GM19397 (cell line): ENCODE data around the gene PDK4.

Source experiments
- ATAC-seq: cut with Tn5 transposase; IDR thresholded peaks from one replicate; pipeline ENCODE4 v1.9.1; 2021; ENCODE audit warnings: mild to moderate bottlenecking, moderate library complexity; ENCODE audit not compliant: unreplicated experiment

The PDK4 gene

DNA sequence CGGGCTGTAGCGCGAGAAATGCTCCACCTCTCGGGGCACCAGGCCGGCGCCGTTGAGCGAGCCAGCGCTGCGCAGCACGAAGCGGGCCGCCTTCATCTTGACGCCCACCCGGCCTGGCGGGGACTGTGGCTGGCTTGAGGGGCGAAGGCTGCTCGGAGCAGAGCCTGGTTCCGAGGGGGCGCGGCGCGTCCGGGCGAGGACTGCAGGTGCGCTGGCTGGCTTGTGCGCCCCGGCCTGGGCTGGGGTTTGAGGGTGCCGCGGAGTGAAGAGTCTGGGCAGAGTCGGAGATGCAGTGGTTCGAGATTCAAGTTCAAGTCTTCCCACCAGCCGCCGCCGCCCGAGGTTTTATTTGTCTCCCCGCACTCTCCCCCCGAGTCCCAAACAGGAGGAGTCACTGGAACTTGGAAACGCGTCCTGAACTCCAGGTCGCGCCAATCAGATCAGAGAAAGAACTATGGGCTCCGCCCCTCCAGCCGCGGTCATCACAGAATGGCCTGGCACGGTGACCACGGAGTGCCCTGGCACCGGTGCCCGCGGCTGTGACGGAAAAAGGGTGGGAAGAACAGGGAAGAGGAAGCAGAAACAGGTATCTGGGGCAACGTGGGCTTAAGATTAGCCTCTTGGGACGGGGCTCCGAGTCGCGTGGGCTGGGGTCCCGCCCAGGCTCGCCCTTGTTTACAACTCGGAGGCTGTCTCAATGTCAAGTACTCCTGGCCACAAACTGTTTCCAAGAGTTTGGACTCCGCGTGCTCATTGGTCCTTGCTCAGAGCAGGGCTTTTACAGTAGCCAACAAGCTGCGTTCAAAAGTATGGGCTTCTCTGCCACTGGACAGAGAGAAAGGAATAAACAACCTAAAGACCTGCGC lies at the start of gene PDK4:
PDK4 (minus strand) TSS at position 319 of the 866 bp plus-strand sequence; CDS start at position 96, 223 bp downstream.
- ATAC-seq = no peak

DNA sequence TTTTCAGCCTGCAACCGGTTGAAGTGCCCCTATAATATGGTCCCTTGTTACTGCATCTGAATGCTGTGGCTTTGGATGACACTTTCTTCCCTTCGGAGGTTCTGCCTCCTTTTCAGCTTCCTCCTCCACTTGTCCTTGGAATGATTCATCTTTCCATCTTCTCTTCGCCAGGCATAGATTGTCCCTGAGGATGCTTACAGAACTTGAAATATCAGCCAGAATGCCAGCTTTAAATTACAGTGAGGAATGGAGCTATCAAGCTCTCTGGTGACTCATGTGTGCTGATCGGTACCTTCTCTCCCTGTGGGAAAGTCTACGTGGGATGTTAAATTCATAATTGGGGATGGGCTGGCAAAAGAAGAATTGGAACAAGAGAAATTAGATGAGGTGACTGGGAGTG lies 45.9 kb upstream of the PDK4 start:
- ATAC-seq = no peak

DNA sequence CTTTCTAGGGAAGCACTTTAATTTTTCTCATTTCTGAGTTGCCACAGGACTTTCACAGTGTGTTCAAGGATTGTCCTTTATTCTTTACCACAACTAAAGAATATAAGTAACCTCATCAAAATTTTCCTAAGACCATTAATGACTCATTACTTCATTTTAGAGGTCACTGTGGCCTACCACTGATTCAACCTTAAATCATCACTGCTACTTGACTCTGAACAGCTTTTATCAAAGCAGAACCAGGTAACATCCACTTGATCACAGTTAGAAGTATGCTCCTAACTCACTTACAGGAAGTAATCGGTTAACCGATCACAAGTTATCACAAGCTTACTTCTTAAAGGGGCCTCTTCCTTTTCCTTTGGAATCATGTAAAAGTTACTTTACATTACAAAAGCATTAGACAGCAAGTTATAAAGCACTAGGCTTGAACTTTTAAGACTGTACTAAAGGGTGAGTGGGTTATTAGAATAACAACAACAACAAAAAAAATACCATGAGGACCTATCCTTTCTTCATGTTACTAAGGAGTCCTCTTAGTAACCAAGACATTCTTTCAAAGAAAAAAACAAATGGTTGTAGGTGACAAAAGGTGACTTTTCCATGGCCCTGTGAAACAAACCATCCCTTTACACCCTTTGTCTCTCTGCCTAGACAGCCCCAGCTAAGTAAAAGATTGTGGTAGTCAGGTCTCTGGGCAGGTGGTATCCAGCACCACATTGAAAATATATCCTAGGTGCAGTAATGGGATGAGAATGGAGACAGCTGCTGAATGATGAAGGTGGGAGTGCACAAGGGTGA lies 40.0 kb upstream of the PDK4 start:
- ATAC-seq = no peak

DNA sequence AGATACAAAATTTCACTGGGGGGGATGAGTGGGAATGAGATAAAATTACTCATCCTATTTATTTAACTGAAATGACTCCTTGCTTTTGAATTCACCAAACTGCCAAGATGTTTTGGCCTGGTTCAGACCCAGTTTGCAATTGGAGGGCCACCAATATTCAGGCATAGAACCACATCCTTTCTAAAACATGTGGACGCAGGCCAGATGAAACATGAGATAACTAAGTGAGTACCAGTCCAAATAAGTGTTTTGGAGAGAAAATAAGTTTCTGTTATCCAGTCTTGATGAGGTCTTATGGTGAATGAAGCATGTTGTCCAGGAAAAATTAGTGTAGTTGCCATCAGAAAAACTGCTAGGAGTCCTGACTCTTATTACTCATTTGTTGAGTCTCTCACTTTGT lies 36.3 kb upstream of the PDK4 start:
- no peak for ATAC-seq

DNA sequence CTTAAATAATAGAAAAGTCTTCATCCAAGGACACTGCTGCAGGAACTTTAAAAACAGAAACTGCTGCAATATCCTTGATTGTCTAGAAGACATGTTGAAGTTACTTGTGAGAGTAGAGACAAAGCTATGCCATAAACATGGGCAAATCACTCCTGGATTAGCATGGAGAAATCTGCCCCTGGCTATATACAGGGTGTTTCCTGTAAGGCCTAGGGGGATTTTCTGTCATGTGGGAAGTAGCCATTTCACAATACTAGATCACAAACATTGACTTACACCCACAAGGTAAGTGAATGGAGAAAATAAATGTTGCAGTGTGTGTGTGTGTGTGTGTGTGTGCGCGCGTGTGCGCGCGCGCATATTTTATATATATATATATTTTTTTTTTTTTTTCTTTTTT lies 35.2 kb upstream of the PDK4 start:
- ATAC-seq = no peak

DNA sequence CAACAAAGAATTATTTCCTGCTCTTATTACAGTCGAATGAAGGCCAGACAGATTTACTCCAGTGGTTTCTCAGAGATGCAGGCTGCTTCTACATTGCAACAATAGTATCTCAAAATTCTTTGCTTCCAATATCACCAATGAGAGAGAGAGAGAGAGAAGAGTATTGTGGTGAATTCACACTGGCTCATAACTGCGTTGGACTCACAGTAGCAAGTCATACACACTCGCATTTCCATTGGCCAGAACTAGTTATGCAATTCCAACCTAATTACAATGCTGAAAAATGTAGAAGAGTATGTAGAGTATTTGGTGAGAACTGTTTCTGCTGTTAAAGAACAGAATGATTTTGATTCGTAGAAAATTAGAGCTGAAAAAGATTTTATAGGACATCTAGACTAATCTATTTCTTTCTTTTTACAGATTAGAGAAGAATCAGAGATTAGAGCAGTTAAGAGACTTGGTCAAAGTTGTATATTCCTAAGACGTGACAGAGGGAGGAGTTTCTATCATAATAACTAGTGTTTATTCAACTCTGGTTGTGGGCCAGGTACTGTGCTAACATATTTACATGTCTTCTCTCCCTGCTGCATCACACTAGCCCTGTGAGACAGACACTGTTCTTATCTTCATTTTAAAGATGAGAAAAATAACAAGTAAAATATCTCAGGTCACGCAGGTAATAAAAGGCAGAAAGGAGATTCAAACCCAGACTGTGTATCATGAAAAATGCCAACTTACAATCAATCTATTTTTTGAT lies 34.6 kb upstream of the PDK4 start:
- no peak for ATAC-seq

DNA sequence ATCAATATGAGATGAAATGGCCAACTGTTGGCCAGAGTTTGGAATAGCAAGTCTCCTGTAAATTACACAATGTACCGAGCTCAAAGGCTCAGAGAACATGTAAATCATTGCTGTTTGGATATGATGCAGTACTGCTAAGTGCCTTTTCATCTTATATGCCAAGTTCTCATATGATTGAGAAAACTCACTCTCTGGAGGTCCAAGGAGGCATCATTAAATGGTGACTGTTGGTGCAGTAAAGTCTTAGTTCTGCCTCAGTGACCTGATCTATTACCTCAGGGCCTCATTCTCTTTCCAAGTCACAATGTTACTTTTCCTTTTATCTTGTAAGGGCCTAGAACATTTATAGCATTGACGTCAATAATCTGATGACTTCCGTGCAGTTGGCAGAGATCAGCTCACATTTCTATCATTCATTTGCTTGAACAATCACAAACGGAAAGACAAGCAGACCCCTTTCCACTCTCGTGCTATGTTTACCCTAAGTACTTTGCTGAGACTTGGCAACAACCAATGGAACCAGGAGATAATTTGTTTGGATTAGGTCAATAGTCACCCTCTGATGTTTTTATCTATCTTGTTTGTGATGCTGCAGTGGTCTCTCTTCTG lies 32.6 kb upstream of the PDK4 start:
- no peak for ATAC-seq

DNA sequence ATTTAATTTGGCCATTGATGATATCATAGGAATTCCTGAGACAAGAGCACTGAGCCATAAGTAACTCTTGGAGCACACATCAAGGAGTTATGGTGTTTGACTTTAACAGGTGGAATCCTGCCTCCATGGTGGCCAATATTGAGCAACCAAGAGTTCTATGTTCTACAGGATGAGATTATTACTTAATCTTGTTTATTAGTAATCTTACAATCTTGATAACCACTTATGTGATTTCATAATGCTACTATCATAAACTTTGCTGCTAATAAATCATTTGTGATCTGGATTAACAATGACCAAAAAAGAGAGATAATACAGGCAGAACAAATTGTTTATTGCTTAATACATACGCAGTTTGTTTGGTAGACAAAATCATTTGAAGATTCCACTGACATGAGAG lies 27.5 kb upstream of the PDK4 start:
- ATAC-seq = no peak

DNA sequence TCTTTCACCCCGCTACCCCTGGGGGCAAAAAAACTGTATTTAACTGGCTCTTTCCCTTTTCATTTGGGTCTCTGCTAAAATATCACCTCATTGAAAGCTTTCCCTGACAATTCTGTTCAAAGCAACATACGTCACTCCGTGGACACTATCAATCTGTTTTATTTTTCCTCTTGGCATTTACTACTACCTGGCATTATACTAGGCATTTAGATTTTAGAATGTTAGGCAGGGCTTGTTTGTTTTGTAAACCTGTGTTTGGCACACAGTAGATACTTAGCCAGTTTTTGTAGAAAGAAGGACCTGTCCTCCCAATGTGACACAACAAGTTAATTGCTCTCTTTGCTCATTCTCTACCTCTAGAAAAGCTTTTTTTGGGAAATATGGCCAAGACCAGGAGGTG lies 26.5 kb upstream of the PDK4 start:
- ATAC-seq = no peak

DNA sequence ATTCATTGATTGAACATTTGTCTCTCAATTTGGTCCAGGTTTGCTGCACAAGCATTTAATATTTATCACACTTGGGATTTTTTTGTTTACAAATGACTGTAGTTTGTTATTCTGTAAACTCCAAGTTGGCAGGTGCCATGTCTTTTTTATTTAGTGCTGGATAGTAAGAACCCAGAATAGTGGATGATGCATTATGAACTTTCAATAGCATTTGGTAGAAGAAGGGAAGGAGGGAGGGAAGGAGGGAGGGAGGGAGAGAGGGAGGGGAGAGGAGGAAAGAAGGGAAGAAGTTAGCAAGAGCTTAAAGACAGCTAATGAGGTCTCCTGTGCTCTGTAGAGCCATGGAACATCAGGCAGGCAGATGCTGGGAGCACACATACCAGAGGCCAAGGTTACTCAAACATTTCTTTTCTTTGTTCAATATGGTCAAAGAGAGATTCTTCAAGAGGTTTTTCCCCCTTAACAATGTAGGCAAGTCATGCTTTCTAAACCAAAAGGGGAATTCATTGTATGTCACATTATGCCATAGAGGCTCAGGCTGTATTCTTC lies 25.8 kb upstream of the PDK4 start:
- ATAC-seq = no peak

DNA sequence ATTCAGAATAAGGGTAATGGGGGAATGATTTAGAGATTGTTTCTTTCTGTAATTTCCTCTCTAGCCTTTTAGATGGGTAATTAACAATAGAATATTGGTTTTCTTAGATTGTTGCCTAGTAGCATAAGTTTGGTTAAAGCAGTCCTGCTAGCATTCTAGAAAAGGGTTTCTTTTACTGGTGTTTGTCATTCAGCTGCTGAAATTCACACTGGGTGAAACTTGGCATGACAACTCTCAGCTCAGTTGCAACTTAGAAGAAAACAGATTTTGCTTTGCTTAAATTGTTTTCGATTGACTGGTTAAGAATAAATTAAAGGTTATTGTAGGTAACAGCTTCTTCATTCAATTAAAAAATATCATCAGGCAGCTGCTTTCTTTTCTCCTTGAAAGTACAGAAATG lies 25.1 kb upstream of the PDK4 start:
- ATAC-seq = no peak

DNA sequence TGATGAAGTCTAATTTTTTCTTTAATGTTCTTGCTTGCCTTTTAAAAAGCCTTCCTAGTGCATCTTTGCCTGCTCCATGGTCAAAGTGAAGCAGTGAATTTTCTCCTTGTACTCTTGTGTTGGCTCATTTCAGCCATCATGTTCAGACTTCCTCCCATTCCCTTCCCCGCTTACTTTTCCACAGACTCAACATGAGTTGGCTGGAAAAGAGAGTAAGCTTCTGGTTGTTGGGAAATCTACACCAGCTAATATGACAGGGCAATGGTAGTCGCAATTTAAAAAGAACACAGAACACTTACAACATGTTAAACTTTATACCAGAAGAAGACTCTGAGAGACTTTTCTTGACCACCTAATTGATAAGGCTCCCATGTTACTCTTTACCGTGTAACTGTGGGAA lies 24.3 kb upstream of the PDK4 start:
- no peak for ATAC-seq

DNA sequence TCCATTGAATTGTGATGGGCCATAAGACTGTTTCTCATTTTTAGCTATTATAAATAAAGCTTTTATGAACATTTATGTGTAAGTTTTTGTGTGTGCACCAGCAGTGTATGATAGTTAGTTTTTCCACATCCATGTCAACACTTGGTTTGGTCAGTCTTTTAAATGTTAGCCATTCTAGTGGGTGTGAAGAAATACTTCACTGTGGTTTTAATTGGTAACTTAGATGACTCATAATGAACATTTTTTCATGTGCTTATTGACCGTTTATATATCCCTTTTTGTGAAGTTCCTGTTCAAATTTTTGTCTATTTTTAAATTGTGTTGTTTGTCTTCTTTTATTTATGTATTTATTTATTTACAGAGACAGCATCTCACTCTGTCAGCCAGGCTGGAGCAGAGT lies 23.6 kb upstream of the PDK4 start:
- ATAC-seq = no peak

DNA sequence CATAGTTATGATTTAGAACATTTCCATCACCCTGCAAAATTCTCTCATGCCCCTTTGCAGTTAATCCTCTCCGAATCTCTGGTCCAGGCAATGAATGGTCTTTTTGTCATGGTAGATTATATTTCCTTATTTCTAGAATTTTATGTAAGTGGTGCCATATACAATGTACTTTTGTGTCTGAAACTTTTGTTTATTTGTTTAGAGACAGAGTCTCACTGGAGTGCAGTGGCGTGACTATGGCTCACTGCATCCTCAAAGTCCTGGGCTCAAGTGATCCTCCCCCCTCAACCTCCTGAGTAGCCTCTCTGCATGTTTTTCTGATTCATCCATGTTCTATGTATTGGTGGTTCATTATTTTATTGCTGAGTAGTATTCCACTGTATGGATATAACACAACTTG lies 23.2 kb upstream of the PDK4 start:
- ATAC-seq = no peak

DNA sequence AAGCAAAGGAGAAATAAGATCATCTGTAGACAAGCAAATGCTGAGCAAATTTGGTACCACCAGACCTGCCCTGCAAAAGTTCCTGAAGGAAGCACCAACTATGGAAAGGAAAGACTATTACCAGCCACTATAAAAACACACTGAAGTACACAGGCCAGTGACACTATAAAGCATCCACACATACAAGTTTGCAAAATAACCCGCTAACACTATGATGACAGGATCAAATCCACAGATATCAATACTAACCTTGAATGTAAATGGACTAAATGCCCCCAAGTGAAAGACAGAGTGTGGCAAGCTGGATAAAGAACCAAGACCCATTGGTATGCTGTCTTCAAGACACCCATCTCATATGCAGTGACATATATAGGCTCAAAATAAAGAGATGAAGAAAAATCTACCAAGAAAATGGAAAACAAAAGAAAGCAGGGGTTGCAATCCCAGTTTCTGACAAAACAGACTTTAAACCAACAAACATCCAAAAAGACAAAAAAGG lies 18.2 kb upstream of the PDK4 start:
- ATAC-seq = no peak

DNA sequence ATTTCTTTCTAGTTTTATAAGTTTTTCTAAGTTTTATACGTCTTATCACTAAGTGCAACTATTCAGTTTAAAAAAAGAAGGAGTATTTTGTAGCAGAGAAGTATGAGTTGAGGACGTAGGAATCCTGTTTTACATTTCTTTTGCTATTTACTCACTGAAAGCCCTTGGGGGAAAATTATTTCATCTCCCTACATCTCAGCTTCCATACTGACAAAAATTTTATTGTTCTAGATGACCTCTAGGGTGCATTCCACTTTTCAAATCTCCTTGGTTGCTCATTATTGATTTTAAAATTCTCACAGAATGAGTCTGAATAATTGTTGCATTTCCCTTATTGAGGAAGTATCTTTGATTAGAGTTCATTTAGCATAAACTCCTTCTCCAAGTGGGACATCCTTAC lies 14.9 kb upstream of the PDK4 start:
- ATAC-seq = no peak

DNA sequence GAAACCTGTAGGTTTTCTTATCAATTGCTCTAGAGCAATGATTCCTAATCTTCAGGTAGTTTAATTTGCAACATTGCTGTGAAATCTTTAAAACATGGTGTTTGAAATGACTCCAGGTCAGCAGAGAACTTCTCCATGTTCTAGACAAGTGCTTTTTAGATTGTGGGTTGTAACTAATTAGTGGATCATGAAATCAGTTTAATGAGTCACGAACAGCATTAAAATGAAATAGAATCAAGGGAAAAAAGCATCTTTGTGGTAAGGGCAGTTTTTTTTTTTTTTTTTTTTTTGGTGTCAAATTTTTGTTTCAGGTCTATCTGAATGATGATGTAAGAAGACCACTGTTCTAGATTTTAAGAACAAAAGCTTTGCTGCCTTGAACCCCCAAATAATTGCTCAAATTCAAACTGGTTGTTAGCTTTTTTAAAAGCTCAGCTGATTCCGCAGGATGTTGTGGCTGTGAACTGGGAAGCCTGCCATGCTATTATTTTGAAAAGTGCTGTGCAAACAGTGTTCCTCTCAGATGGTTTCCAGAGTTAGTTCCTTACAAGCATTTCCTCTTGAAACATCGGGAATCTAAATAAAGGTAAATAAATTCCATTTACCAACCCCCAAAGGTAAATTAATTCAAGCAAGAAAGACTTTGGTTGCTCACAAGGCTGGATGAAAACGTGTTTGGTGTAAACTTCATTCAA lies 13.1 kb upstream of the PDK4 start:
- no peak for ATAC-seq

DNA sequence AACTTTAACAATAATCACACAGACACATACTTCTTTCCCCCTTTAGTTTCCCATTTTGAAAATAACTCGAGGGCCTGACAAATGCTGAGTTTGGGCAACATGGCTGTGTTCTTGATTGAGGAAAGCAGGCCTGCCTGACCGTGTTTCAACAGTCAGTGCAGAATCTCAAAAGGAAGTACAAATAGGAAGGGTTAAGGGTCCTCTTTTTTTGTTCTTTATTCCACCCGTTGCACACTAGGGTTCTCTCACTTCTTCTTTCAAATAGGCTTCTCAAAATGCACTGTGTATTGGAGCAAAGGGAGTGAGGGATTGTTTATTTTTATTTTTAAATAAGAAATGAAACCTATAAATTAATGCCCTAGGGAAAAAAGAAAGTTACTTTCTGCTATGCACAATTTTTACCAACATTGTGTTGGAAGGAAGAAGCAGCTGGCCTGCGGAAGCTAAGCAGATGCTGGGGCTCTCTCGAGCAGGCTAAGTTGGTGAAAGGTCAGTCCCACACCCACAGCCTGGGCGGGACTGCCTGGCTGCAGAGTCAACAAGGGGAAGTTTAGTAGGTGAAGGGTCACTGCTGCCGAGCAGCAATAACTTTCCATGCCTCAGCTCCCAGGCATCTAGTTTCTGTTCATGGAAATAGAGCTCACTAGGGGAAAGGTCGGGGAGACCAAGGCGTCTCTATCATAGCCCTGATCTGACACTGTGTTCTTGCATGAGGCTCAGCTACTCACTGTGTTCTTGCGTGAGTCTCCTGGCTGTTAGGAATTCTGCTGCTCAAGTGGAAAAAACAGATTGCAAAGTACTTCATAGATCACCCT lies 12.2 kb upstream of the PDK4 start:
- peak; percentile 99 for ATAC-seq

DNA sequence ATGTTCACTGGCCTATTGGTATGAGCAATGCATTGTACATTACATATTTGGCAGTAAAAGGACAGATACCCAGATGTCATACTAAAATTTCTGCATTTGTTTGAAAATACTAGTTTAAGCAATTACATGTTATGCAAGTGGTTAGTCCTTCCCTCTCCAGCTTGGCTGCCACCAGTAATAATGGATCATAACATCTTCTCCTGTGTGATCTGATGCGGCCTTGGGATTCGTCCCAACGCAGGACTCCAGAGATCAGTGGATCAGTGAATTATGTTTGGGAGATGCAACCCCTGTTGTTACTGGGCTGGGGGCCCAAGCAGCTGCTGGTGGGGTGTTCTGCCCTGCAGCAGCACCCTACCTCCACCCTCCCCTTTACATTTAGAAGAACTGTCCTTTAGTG lies 11.2 kb upstream of the PDK4 start:
- ATAC-seq = no peak
